Ammon's horn (tissue), 1 donor: ENCODE measurements around the gene CYSLTR2.
A peak's percentile ranks its signal among the peaks of the same experiment; 100 is the strongest.

Source experiments
- DNase-seq: peaks from one replicate; pipeline ENCODE4 v3.0.0-alpha.2; 2016; ENCODE audit warnings: low spot score

Gene CYSLTR2, protein sequence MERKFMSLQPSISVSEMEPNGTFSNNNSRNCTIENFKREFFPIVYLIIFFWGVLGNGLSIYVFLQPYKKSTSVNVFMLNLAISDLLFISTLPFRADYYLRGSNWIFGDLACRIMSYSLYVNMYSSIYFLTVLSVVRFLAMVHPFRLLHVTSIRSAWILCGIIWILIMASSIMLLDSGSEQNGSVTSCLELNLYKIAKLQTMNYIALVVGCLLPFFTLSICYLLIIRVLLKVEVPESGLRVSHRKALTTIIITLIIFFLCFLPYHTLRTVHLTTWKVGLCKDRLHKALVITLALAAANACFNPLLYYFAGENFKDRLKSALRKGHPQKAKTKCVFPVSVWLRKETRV

DNA sequence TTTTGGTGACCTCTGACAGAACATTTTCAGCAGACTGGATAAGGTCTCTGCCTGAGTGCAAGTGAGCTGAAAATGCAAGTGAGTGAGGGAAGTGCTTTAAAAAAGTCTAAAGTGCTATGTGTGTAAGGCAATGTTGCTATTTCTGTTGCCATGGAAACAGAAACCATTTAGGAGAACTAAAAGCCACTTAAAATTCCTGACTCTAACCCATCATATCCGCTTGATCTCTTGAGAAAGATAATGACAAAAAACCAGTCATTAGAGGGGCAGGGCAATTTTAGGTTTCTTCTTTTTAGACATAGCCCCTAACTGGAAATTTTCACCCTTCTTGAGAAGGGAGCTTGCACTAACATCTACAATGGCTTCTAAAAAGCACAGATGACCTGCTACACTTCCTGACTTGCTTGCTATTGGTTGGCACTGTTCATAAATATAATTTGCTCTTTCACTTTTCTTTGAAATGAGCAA is at the start of gene CYSLTR2:
Gene CYSLTR2, plus strand, starts transcription at position 458 of the 468 bp plus-strand sequence. CDS start 52,889 bp downstream, outside the sequence.
- peak; percentile 54 for DNase-seq

DNA sequence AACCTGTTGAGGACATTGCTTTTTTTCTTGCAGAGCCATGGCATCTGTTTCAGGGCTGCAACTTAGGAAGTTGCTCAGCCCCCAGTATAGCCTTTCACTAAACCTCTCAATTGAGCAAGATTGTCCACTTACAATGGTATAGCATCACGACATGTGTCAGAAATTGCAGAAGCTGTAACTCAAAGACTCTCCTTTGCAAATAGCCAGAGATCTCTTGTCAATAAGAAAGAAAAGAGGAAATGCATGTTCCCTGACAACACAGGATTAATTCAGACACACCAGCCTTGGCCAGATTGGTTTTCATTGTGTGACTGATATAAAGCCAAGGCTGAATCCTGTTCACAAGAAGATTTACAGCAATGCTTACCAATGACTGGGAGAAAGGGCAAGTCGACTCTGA is 38.7 kb upstream of the CYSLTR2 start:
- DNase-seq, result no peak

DNA sequence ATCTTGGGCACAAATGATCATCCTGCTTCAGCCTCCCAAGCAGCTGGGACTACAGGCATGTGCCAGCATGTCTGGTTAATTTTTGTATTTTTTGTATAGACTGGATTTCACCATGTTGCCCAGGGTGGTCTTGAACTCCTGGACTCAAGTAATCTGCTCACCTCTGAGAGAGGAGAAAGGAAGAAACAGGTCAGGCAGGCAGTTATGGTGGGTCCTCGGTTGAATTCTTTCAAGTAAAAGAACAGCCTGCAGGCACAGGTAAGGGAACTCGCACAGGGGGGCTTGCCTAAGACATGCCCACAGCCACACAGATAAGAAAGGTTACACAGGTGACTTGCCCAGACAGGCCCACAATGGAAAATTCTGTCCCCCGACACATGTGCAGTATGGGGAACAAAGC is 34.8 kb upstream of the CYSLTR2 start:
- DNase-seq, result no peak

DNA sequence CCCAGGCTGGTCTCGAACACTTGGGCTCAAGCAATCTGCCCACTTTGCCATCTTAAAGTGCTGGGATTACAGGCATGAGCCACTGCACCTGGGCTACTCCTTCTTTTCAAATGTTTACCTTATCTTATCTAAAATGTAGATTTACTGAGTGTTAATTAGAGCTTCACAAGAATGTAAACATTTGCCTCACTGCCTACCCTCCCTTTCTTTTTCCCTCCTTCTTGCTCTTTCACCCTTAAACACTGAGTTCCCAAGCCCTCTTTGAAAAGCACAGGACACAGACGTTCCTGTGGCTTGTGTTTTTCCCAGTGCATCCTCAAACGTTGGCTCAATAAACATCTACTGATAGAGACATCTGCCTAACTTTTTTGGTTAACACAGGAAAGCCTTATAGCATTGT is 32.7 kb upstream of the CYSLTR2 start:
- DNase-seq, result no peak

DNA sequence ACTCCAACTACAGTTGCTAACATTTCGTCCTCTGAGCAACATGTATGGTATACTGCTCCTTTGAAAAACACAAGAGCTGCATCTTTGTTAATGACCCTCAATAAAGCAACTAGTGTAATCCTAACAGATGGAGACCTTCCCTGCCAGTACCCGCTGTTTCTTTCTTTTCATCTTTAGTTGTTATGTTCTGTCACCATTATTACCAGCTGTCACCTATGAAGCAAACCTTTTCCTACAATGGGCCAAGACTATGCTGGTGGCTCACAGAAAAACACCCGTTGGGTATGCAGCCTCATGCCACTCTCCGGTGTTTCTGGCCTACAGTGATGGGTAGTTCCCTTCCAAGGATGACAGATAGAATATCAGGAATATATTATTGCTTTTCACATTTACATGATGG is 29.7 kb upstream of the CYSLTR2 start:
- DNase-seq, result peak; percentile 42

DNA sequence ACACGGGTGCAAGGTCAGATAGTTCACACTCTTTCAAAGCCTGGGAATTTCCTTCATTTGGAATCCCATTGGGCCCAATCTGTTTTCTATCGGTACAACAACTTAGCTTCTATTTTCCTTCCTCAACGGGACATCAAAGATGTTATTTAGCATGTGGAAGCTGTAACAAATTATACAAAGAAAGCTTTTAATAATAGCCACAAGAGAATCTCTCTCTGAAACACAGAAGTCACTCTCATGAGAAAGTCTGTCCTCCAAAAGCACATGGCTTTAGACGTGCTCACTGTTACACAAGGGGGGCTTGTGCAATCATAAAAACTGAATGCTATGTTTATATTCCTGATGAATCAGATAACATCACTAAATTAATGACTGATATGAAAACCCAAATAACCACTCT is 28.9 kb upstream of the CYSLTR2 start:
- peak; percentile 8 for DNase-seq

DNA sequence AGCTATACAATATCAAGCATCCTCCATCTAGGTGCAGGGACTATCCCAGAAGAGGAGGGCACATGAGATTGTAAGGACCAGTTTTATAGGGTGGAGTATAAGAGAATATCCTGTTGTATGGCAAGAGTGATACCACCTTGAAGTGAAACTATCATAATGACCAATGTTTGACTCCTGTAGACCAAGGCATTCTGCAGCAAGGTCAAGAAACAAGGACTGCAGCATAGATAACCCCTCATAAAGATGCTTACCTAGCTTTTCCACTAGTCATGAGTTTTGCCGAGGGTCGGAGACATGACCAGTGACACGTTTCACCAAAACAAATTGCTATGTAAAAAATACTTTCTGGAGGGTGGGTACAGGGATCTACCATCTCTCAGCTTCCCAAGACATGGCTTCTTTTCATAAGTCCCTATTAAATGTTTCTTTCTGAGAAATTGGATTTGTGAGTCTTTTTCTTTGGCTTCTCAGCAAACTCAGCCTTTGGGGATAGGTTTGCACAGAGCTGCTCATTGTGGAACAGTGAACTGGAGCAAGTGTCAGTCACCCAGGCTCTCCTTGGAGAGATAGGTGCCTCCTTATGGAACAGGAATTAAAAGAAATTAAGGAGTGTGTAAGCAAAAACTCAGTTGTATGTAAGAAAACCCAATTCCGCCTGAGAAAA is 28.2 kb upstream of the CYSLTR2 start:
- no peak for DNase-seq

DNA sequence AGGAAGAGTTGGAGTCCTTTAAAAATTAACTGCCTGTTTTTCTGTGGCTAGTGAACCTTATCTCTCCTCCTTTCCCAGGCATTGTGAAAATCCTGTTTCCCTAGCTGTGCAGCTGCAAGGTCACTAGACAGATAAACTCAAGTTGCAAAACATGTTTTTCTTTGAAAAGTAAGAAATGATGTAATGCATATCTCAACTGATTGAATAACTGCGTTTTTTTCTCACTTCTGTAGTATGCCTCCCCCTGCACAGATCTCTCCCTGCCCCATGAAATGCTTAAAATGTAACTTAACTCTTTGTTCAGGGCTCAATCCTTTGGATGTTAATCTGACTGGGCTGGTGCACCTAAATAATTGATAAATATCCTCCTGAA is 27.7 kb upstream of the CYSLTR2 start:
- no peak for DNase-seq

DNA sequence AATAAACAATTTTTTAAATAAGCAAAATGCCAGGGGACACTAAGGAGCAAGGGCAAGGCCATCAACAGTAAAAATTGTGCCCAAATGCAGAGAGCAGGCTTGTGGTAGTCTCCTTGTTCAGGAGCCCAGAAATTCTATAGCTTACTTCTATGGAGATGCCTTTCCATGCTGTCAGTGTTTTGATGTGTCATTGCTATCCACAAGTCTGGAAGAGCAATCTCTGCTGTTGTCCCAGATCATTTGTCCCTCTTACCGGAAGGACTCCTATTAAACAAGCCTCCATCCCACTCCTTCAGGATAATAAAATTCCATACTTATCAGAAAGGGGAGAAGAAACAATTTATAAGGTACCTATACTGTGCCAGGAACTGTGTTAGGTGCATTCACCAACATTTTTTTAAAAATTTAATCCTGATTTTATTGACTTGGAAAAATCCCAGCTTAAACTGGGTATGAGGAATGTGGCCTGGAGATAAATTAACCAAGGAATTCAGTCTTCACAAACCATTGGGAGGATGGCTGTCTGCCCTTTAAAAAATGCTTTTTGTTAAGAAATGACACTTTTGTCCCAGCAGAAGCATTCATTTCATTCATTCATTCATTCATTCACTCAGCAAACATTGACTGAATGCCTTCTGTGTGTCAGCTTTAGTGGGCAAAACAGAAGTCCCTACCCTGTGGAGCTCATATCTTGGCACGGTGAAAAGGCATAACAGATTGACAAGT is 26.8 kb upstream of the CYSLTR2 start:
- DNase-seq, result no peak

DNA sequence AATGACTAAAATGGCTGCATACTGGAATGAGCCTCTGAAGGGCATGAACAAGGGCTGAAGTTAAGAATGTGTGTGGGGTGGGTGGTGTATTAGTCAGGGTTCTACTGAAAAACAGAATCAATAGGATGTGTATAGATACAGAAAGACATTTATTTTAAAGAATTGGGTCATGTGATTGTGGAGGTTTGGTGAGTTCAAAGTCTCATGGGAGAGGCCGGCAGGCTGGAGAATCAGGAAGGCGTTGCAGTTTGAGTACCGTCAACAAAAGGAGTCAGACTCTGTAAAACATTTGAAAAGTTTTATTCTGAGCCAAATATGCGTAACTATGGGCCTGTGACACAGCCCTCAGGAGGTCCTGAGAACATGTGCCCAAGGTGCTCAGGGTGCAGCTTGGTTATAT is 24.5 kb upstream of the CYSLTR2 start:
- no peak for DNase-seq

DNA sequence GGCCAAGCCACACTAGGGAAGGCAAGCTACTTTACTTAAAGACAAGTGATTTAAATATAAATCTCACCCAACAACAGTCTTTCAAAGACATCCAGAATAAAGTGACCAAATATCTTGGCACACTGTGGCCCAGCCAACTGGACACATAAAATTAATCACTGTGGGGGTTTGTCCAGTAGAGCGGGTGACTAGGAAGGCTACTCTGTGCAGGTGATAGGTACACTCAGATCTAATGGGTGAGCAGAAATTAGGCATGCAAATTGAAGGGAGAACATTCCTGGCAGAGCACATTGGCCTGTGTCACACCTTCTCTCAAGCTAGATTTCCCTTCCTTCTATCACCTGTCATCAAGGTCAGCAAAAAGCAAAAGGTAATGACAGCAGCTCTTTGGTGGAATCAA is 23.4 kb upstream of the CYSLTR2 start:
- DNase-seq, result no peak

DNA sequence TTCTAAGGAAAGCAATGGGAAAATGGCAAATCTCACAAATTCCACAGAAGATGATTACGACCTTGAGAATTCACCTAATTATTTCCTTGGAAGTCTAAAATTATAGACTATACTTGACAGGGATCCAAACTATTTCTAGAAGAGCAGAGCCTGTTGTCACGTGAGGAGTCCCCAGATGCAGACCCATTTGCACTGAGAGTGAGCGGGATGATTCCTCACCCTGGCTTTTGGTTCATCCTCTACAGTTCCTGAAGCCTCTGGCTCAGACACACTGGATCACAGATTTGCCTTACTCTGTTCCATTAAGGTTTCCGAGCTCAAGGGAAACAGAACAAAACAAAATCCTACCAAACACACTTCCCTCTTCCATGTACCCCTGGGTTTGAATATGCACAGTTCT is 23.0 kb upstream of the CYSLTR2 start:
- DNase-seq, result no peak

DNA sequence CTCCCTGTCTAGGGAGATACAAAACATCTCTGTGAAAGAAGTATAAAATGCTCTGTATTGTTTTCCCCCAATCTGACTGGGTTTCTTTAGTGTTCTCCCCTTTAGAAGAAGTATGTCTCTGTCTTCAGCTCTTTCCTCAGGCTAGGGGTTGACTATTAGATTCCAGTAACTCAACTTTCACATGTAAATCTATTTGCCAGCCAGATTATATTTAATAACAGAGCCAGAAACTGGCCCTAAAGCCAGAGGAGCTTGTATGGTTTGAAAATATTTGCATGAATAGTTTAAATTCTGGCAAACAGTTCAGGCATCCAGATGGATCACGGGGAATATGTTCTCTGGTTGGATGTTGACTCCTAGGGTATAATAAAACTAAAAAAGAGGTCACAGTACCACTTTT is 22.3 kb upstream of the CYSLTR2 start:
- DNase-seq, result no peak

DNA sequence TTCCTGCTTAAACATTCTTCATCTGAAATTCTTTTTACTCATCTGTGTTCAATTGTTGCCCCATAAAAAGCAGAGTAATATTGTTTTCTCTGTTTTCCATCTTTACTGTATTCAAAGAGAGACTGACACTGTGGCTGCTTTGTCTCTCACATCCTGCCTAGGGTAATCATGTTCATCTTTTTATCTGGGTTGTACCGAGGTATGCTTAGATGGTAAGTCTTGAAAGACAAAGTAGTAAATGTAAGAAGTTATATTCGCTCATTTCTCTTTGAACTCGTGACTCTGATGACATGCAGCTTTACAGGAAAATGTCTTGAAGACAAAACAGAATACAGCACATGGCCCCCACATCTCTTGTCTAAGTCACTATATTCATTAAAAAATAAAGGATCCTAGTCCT is 20.0 kb upstream of the CYSLTR2 start:
- no peak for DNase-seq

DNA sequence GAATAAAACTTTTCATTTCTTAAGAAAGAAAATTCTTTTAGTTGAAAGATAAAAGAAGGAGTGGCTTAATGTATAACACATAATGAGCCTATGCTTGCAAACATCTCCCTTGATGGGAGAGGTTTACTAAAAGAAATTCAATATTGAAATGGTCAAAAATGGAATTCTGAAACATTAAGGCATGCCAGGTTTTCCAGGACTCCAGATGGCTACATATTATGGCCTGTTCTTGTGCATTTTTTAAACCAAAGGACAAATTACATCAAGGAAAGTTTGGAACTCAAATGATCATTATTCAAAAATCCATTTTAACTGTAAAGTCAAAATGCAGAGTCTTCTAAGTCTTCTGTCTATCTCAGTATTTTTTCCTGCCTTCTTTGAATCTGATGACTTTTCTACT is 19.1 kb upstream of the CYSLTR2 start:
- no peak for DNase-seq

DNA sequence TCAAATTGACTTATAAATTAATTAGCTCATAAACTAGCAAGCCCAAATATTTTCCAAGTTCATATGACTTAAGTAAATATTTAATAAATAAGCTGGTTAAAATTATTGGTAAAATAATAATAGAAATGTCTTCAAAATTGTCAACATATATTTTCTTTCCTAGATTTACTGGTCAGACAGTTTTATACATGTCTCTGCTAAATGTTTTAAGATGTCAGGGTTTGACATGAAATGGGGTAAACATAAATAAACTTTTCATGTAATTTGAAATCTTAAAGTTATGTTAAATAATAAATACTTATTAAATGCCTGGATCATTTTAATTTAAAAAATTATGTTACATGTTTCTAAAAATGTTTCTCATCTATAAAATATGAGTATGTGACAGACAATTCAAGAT is 18.3 kb upstream of the CYSLTR2 start:
- DNase-seq, result no peak

DNA sequence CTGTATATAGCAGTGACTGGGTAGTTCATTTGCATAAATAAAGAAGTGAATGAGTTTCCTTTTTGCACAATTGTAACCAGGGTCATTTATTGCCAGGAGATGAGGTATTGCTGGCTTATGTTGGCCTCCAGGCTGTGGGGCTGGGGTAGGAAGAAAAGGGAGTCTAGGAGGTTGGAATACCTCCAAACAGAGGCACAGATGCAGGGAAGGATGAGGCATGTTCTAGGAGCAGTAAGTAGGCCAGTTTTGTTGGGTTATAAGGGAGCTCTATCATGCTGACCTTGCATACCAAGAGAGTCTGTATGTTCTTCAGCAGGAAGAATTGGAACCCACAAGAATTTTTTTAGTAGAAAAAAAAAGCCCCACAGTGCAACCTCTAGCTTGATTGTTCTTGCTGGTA is 17.2 kb upstream of the CYSLTR2 start:
- no peak for DNase-seq

DNA sequence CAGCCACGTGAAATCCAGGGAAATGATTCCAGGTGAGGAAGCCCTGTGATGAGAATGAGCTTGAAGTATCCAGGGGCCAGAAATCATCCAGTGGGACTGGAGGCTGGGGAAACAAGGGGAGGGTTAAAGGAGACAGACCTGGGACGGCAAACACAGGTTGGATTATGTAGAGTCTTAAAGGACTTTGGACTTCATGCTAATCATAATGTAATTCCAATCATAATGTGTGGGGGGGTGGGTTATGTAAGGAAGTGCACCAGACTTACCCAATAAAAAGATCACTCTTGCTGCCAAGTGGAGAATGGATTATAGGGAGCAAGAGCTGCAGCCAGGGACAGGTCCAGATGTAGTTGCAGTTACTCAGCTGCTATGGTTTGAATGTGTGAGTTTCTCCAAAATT is 16.1 kb upstream of the CYSLTR2 start:
- DNase-seq, result no peak

DNA sequence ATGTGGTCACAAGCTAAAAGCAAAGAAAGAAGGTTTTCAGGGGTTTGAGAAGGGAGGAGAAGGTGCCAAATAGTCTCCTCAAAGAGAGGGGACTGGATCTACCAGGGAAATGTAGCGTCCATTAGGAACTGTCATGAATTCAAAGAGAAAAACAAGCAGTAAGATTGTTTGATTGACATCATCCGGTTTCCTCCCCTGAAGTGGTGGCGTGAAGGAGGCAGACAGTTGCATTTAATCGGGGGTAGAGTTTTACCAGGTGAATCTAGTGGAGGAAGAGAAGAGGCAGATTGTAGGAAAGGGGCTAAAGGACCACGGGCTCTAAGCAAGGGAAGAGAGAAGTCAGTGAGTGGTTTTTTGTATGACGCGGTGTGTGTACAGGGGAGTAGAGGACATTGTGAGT is 13.0 kb upstream of the CYSLTR2 start:
- no peak for DNase-seq

DNA sequence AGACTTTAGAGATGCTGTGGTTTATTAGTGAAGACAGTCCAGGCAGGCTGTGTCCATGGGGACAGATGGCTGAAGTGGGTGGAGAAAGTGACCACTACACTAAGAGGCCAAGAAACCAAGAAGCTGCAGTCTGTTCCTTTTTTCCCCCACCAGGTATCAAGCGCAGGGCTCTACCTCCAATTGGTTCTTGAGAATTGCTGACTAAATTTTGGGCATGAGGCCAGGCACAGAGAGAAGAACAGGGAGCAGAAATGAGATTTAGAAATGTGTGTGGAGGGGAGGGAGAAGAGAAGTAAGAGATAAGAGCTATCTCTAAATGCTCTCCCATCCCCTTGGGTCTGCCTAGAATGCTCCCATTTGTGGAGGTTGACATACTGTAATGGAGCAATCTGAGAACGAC is 12.3 kb upstream of the CYSLTR2 start:
- no peak for DNase-seq

DNA sequence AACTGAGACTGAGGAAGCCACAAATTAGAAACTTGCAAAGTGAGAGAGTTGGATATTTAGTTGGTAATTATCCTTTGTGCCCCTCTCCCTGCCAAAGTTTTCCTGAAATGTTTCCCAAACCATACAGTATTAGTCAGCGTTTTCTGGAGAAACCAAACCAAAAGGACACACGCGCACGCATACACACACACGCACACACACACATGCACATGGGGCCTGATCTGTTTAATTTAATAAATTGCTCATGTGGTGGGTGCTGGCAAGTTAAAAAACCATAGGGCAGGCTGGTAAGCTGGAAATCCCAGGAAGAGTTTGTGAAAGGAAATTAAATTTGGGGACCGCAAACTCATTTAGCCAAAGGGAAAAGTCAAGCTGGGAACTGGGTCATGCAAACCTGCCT is 11.7 kb upstream of the CYSLTR2 start:
- no peak for DNase-seq

DNA sequence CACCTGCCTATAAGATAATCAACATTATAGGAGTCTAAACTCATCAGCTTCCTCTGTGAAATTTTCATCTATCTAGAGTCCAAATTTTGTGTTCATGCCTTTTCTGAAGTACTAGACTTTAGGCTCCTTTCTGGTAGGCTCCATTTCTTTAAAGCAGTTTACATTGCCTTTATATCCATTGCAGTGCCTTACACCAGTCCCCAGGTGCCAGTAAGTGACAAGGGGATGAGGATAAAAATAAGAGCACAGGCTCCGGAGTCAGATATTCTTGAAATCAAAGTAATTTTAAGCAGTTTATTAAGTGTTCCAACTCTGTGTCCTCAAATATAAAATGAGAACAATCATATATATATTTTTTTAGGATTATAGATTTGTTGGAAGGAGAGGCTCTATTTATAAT is 10.6 kb upstream of the CYSLTR2 start:
- no peak for DNase-seq

DNA sequence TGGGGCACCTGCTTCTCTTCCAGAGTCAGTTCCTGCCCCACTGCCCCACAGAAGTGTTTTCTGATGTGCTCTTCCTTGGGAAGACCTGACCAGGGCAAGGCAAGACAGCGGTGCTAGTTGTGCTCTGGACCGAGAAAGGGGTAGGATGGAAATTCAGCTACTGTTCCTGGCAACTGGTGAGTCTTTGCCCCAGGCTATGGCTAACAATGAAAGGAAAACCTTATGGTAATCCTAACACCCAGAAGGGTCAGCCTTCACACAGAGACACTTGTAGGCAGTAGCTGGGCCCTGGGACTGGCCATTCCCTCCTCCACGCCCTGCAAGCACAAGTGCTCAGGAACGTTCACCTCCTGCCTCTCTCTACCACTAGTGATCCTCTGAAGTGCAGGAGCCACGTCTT is 9.6 kb upstream of the CYSLTR2 start:
- no peak for DNase-seq
